CD14-positive monocyte (primary cell): ENCODE measurements around the gene RFX2. TPM values are rescaled to one million over a fixed set of nuclear protein-coding genes. Genes with fewer than 3 reads are reported as not detected.

ENCODE experiments used
- DNase-seq, 3 donors: peaks; one replicate each; pipeline ENCODE4 v3.0.0-alpha.2; 2011 to 2022
- H2AFZ ChIP-seq: 2 replicates; pipeline ENCODE4 v1.6.0; 2012; ENCODE audit warnings: mild to moderate bottlenecking, low read depth, low read length, inconsistent platforms; ENCODE audit not compliant: insufficient read depth, poor library complexity, severe bottlenecking
- H3K27ac ChIP-seq, 2 donors: 1 replicate in 1 of 2; 2 replicates in 1 of 2; pipeline ENCODE4 v1.5.1; 2012 to 2013; ENCODE audit warnings: low read length in 2 of 2, control low read depth in 1 of 2, inconsistent platforms in 1 of 2, low read depth in 1 of 2, mild to moderate bottlenecking in 1 of 2
- H3K27me3 ChIP-seq, 2 donors: one replicate each; pipeline versions ENCODE4 v1.6.0 to v1.6.1; 2011 to 2013; ENCODE audit warnings: low read length in 2 of 2; ENCODE audit not compliant: control insufficient read depth in 2 of 2, insufficient read depth in 2 of 2
- H3K36me3 ChIP-seq, 2 donors: replicated peaks in 1 of 2; 1 replicate in 1 of 2; 2 replicates in 1 of 2; pipeline versions ENCODE4 v1.5.1 to v1.6.1; 2012 to 2013; ENCODE audit warnings: low read length in 2 of 2, control low read depth in 1 of 2, inconsistent platforms in 1 of 2, mild to moderate bottlenecking in 1 of 2; ENCODE audit not compliant: insufficient read depth in 2 of 2, control insufficient read depth in 1 of 2
- H3K4me1 ChIP-seq, 2 donors: 1 replicate in 1 of 2; 2 replicates in 1 of 2; pipeline versions ENCODE4 v1.5.1 to v1.6.1; 2012 to 2013; ENCODE audit warnings: low read length in 2 of 2, control low read depth in 1 of 2, inconsistent platforms in 1 of 2, mild to moderate bottlenecking in 1 of 2, moderate library complexity in 1 of 2; ENCODE audit not compliant: insufficient read depth in 2 of 2, control insufficient read depth in 1 of 2
- H3K4me2 ChIP-seq: replicated peaks from 2 replicates; pipeline ENCODE3; 2012; ENCODE audit warnings: low read length, moderate library complexity, mild to moderate bottlenecking; ENCODE audit not compliant: poor library complexity, severe bottlenecking; ENCODE audit errors: extremely low read depth
- H3K4me3 ChIP-seq, 3 experiments: fragments of 200-600 bp in 1 of 3; sonication (generic) in 1 of 3; replicated peaks in 1 of 3; 1 replicate in 2 of 3; 2 replicates in 1 of 3; pipeline ENCODE4 v1.5.1; 2011 to 2013; ENCODE audit warnings: low read length in 3 of 3, mild to moderate bottlenecking in 3 of 3, control low read depth in 2 of 3, low read depth in 2 of 3, inconsistent platforms in 1 of 3, moderate library complexity in 1 of 3
- H3K79me2 ChIP-seq: 2 replicates; pipeline ENCODE4 v1.6.0; 2012; ENCODE audit warnings: mild to moderate bottlenecking, control low read depth, inconsistent platforms, low read length, moderate library complexity; ENCODE audit not compliant: insufficient read depth
- H3K9ac ChIP-seq: 2 replicates; pipeline ENCODE4 v1.6.0; 2017; ENCODE audit warnings: low read length, mild to moderate bottlenecking; ENCODE audit not compliant: insufficient read depth, poor library complexity, severe bottlenecking
- H3K9me3 ChIP-seq, 2 donors: replicated peaks in 1 of 2; 1 replicate in 1 of 2; 2 replicates in 1 of 2; pipeline versions ENCODE4 v1.5.1 to v1.6.1; 2012 to 2013; ENCODE audit warnings: low read length in 2 of 2, control low read depth in 1 of 2; ENCODE audit not compliant: control insufficient read depth in 1 of 2, insufficient read depth in 1 of 2
- H4K20me1 ChIP-seq: 2 replicates; pipeline ENCODE4 v1.6.0; 2012; ENCODE audit warnings: mild to moderate bottlenecking, low read length, control low read depth, moderate library complexity; ENCODE audit not compliant: insufficient read depth
- H3K27ac Mint-ChIP-seq, 7 donors: one replicate each; pipeline ENCODE4 v1.8.0; 2020; ENCODE audit warnings: mild to moderate bottlenecking in 7 of 7, mixed read lengths in 7 of 7, moderate library complexity in 6 of 7, inconsistent platforms in 2 of 7
- H3K27me3 Mint-ChIP-seq, 3 donors: one replicate each; pipeline ENCODE4 v1.8.0; 2021 to 2022; ENCODE audit warnings: low read depth in 3 of 3, mild to moderate bottlenecking in 3 of 3, mixed read lengths in 3 of 3, moderate library complexity in 3 of 3, inconsistent platforms in 1 of 3
- H3K36me3 Mint-ChIP-seq, 2 donors: one replicate each; pipeline ENCODE4 v1.8.0; 2020; ENCODE audit warnings: mixed read lengths in 2 of 2, inconsistent platforms in 1 of 2, mild to moderate bottlenecking in 1 of 2
- H3K4me1 Mint-ChIP-seq: one replicate; pipeline ENCODE4 v1.8.0; 2020; ENCODE audit warnings: mild to moderate bottlenecking, mixed read lengths
- H3K4me3 Mint-ChIP-seq, 2 donors: one replicate each; pipeline ENCODE4 v1.8.0; 2020; ENCODE audit warnings: mild to moderate bottlenecking in 2 of 2, mixed read lengths in 2 of 2, moderate library complexity in 1 of 2
- H3K9me3 Mint-ChIP-seq, 7 donors: one replicate each; pipeline ENCODE4 v1.8.0; 2020 to 2022; ENCODE audit warnings: mixed read lengths in 7 of 7, mild to moderate bottlenecking in 6 of 7, moderate library complexity in 6 of 7, inconsistent platforms in 2 of 7
- CTCF ChIP-seq: fragments of 200-600 bp; IDR thresholded peaks from one replicate; pipeline ENCODE4 v1.8.0; 2022; ENCODE audit warnings: antibody characterized with exemption, mild to moderate bottlenecking
- WGBS: methylation state at CpG from one replicate; pipeline ENCODE4 v1.1.5; 2013; ENCODE audit warnings: missing lambda C conversion rate; ENCODE audit not compliant: insufficient coverage; 5-methylcytosine and 5-hydroxymethylcytosine counted together
- intact Hi-C, 2 donors: fragments of 100-400 bp; cut with micrococcal nuclease; formaldehyde crosslinking; loops; one replicate each; pipeline versions ENCODE4 v1.15.0 to v1.15.1; 2023
- polyA plus RNA-seq, 3 donors: library from polyadenylated mRNA; depleted of rRNA in 1 of 3; unstranded in 2 of 3; stranded (reverse) in 1 of 3; fragments of 300-500 nt in 2 of 3; fragments of >200 nt in 1 of 3; fragmentation: Illumina TruSeq in 2 of 3; gene quantifications; 1 replicate in 2 of 3; 2 replicates in 1 of 3; pipeline ENCODE4 v1.2.3, GENCODE V29; 2012 to 2021

Gene RFX2
- polyA plus RNA-seq, 3 donors, result 5.7 to 12.9 (median 8.7) TPM

- peak overlapping the region; percentile 78 to 94 (median 90) for H3K27ac Mint-ChIP-seq
- no peak overlapping the region for H3K4me2 ChIP-seq
- peaks cover 0 to 17% of the 10 kb centered on the region in 2 donors for H3K27me3 ChIP-seq
- H3K27ac ChIP-seq, result peak overlapping the region; percentile 57 to 75
- H3K4me3 ChIP-seq, result no peak overlapping the region
- H3K9me3 ChIP-seq, result no peaks in the 10 kb centered on the region
- no peaks in the 10 kb centered on the region for H3K36me3 ChIP-seq
- peaks cover 9% of the 10 kb centered on the region for H4K20me1 ChIP-seq
- no peak for DNase-seq
- peaks cover 18 to 27% of the 10 kb centered on the region in 2 donors for H3K36me3 Mint-ChIP-seq
- no peak for TF ChIP-seq CTCF
- peaks cover 18 to 20% (median 18%) of the 10 kb centered on the region in 3 donors for H3K27me3 Mint-ChIP-seq
- H3K4me3 Mint-ChIP-seq, result no peak overlapping the region
- peaks cover 52% of the 10 kb centered on the region for H3K4me1 Mint-ChIP-seq
- H3K79me2 ChIP-seq, result peaks cover 33% of the 10 kb centered on the region
- intact Hi-C loops, result loop anchor here (5.0 kb wide), 2 partner anchors 33 to 38 kb away; no protein-coding TSS in a partner anchor
- no peak overlapping the region for H2AFZ ChIP-seq
- H3K9me3 Mint-ChIP-seq, result peaks cover 0 to 7% (median 3%) of the 10 kb centered on the region in 7 donors
- H3K4me1 ChIP-seq, result peaks cover 40 to 56% of the 10 kb centered on the region in 2 donors
- peak overlapping the region; percentile 25 for H3K9ac ChIP-seq
- 97% methylated on average over 11 of the region's 11 CpGs for WGBS
These were observed 4.9 kb downstream of the RFX2 start for GRCh38 chr19:6105444-6105843.

- intact Hi-C loops, result no loop called here
- H3K27ac ChIP-seq, result no peak overlapping the region
These were observed 6.4 kb downstream of the RFX2 start for GRCh38 chr19:6103894-6104293.

More at GRCh38 chr19:6103894-6104293, 6.4 kb downstream of the RFX2 start:
- H3K27ac Mint-ChIP-seq, result peak overlapping the region in 4 of 7 donors; percentile 16 to 90 (median 53)
- H3K4me1 ChIP-seq, result peaks cover 42 to 58% of the 10 kb centered on the region in 2 donors
- peaks cover 53% of the 10 kb centered on the region for H3K4me1 Mint-ChIP-seq
- no peak overlapping the region for H3K4me3 Mint-ChIP-seq
- no peaks in the 10 kb centered on the region for H3K36me3 ChIP-seq
- H3K4me2 ChIP-seq, result no peak overlapping the region
- peaks cover 30% of the 10 kb centered on the region for H3K79me2 ChIP-seq
- WGBS, result 90% methylated on average over 3 of the region's 4 CpGs
- no peak for TF ChIP-seq CTCF
- DNase-seq, result no peak
- no peak overlapping the region for H3K9ac ChIP-seq
- no peak overlapping the region for H3K4me3 ChIP-seq
- peaks cover 7 to 10% (median 8%) of the 10 kb centered on the region in 3 donors for H3K27me3 Mint-ChIP-seq
- H3K9me3 Mint-ChIP-seq, result peaks cover 0 to 3% (median 0%) of the 10 kb centered on the region in 7 donors
- peaks cover 19 to 24% of the 10 kb centered on the region in 2 donors for H3K36me3 Mint-ChIP-seq
- peaks cover 0 to 8% of the 10 kb centered on the region in 2 donors for H3K27me3 ChIP-seq
- no peak overlapping the region for H2AFZ ChIP-seq
- no peaks in the 10 kb centered on the region for H3K9me3 ChIP-seq
- peaks cover 9% of the 10 kb centered on the region for H4K20me1 ChIP-seq
